Gastrocnemius medialis (tissue), 4 donors: Measurements from ENCODE around the gene GRM4. TPM values are rescaled to one million over a fixed set of nuclear protein-coding genes. Genes with fewer than 3 reads are reported as not detected.

Experiments
- ATAC-seq, 2 donors: fragments of 150-250 bp; one replicate each; pipeline ENCODE4 v1.9.1; 2016
- DNase-seq, 2 donors: peaks; one replicate each; pipeline ENCODE4 v3.0.0-alpha.2; 2019
- H3K27ac ChIP-seq, 4 donors: fragments of 200-600 bp; sonication (generic); 1 replicate in 1 of 4; 2 replicates in 3 of 4; pipeline ENCODE4 v1.5.1; 2016 to 2018; ENCODE audit warnings: mild to moderate bottlenecking in 2 of 4, moderate library complexity in 1 of 4
- H3K27me3 ChIP-seq, 3 donors: fragments of 200-600 bp; sonication (generic) in 2 of 3; 1 replicate in 1 of 3; 2 replicates in 2 of 3; pipeline versions ENCODE4 v1.5.1 to v1.6.0; 2016 to 2019; ENCODE audit warnings: mild to moderate bottlenecking in 1 of 3, moderate library complexity in 1 of 3
- H3K36me3 ChIP-seq, 2 donors: fragments of 200-600 bp; sonication (generic) in 1 of 2; one replicate each; pipeline ENCODE4 v1.5.1; 2017 to 2018
- H3K4me1 ChIP-seq, 2 donors: fragments of 200-600 bp; sonication (generic) in 1 of 2; one replicate each; pipeline ENCODE4 v1.5.1; 2016 to 2017; ENCODE audit warnings: mild to moderate bottlenecking in 2 of 2
- H3K4me3 ChIP-seq, 4 donors: fragments of 200-600 bp; sonication (generic) in 3 of 4; 1 replicate in 1 of 4; 2 replicates in 3 of 4; pipeline ENCODE4 v1.5.1; 2016 to 2019; ENCODE audit warnings: mild to moderate bottlenecking in 2 of 4
- H3K9me3 ChIP-seq, 3 donors: fragments of 200-600 bp; sonication (generic) in 2 of 3; 1 replicate in 1 of 3; 2 replicates in 2 of 3; pipeline ENCODE4 v1.5.1; 2016 to 2019
- POLR2A ChIP-seq, 2 donors: fragments of 450-650 bp; IDR thresholded peaks; one replicate each; pipeline ENCODE4 v1.6.1; 2017; ENCODE audit warnings: antibody characterized with exemption in 2 of 2, mild to moderate bottlenecking in 2 of 2, moderate library complexity in 2 of 2
- in situ Hi-C, 4 donors: fragments of 200-750 bp; cut with MboI; loops; one replicate each; pipeline versions ENCODE4 v1.15.0 to v1.8.0; 2017; ENCODE audit warnings: low sequenced_read_pairs in 4 of 4
- intact Hi-C: fragments of 100-400 bp; cut with DNase I; formaldehyde crosslinking; loops from one replicate; pipeline ENCODE4 v1.15.1; 2023; ENCODE audit warnings: low total_unique reads
- total RNA-seq, 4 donors: library from RNA; depleted of rRNA; stranded (reverse); fragments of >200 nt; gene quantifications; one replicate each; pipeline versions ENCODE4 v1.1.0 to v1.2.3, GENCODE V29; 2016
- TF ChIP-seq, protein P1 (sequence below), 5 experiments: fragments of 450-650 bp in 3 of 5; fragments of 200-600 bp in 2 of 5; sonication (generic) in 2 of 5; IDR thresholded peaks in 4 of 5; conservative IDR thresholded peaks in 1 of 5; 1 replicate in 4 of 5; 2 replicates in 1 of 5; pipeline ENCODE4 v1.5.1; 2016 to 2019; ENCODE audit warnings: antibody characterized with exemption in 5 of 5, mild to moderate bottlenecking in 3 of 5, moderate library complexity in 3 of 5

Gene GRM4
- total RNA-seq, 4 donors from 2014 or later, result 0.03 TPM; not detected in 3

DNA sequence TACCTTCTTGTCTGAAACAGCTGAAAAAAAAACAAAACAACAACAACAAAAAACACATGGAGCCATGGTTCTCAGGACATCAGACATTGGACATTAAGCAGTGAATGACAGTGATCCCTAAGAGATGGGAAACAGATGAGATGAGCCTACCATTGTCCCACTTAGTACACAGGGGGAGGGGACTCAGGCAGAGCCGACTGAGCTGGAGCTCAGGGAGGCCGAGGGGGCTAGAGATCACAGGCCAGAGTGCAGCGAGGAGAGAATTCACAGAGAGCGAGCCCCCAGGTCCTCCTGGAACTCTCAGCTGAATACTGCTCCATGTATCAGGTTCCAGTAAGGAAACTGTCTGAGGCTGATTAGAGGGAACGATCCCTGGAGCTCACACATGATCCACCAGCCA lies 134.6 kb downstream of the GRM4 start:
- DNase-seq, result no peak
- no peaks in the 10 kb centered on the region for H3K4me1 ChIP-seq
- no peaks in the 10 kb centered on the region for H3K9me3 ChIP-seq
- in situ Hi-C loops, result no loop called here
- H3K36me3 ChIP-seq, result no peaks in the 10 kb centered on the region
- ATAC-seq, result no peak
- no peak for TF ChIP-seq POLR2A (IDR thresholded peaks at IDR 0.05)
- TF ChIP-seq, protein P1, sequence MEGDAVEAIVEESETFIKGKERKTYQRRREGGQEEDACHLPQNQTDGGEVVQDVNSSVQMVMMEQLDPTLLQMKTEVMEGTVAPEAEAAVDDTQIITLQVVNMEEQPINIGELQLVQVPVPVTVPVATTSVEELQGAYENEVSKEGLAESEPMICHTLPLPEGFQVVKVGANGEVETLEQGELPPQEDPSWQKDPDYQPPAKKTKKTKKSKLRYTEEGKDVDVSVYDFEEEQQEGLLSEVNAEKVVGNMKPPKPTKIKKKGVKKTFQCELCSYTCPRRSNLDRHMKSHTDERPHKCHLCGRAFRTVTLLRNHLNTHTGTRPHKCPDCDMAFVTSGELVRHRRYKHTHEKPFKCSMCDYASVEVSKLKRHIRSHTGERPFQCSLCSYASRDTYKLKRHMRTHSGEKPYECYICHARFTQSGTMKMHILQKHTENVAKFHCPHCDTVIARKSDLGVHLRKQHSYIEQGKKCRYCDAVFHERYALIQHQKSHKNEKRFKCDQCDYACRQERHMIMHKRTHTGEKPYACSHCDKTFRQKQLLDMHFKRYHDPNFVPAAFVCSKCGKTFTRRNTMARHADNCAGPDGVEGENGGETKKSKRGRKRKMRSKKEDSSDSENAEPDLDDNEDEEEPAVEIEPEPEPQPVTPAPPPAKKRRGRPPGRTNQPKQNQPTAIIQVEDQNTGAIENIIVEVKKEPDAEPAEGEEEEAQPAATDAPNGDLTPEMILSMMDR (IDR thresholded peaks at IDR 0.05 in 4 of 5, conservative IDR thresholded peaks at IDR 0.05 in 1 of 5), result no peak
- no peak overlapping the region for H3K27ac ChIP-seq
- peaks cover 0 to 7% (median 0%) of the 10 kb centered on the region in 3 donors for H3K27me3 ChIP-seq
- intact Hi-C loops, result no loop called here
- H3K4me3 ChIP-seq, result no peak overlapping the region

GRCh38 chr6:34005901-34006531 lies 139.9 kb downstream of the GRM4 start:
- ATAC-seq (no peak), DNase-seq (no peak)
- intact Hi-C loops (no loop called here), in situ Hi-C loops (no loop called here)
- no peaks in the 10 kb centered on the region for H3K9me3 ChIP-seq
- no peaks in the 10 kb centered on the region for H3K36me3 ChIP-seq
- H3K4me3 ChIP-seq, result no peak overlapping the region
- TF ChIP-seq, protein P1 (IDR thresholded peaks at IDR 0.05 in 4 of 5, conservative IDR thresholded peaks at IDR 0.05 in 1 of 5), result no peak
- no peak for TF ChIP-seq POLR2A (IDR thresholded peaks at IDR 0.05)
- H3K27ac ChIP-seq, result no peak overlapping the region
- H3K27me3 ChIP-seq, result peaks cover 0 to 7% (median 4%) of the 10 kb centered on the region in 3 donors
- H3K4me1 ChIP-seq, result no peaks in the 10 kb centered on the region

DNA sequence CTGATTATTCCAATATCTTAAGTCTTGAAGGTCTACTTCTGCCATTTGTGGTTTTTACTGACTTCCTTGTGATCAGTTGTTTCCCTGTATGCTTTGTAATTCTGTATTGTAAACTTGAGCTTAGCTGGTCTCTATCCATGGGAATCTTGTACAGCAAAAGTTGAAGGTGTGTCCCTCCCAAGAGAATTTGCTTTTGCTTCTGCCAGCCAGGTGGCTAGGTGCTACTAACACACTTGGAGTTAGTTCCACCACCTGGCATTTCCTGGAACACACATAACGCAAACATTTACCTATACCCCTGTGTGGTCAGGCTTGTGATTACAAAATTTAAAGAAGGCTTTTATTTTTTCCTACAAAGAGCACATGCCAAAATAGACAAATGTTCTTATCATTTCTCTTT lies 141.2 kb downstream of the GRM4 start:
- Histone ChIP-seq H3K27ac (no peak overlapping the region), H3K9me3 (no peaks in the 10 kb centered on the region), H3K36me3 (no peaks in the 10 kb centered on the region), H3K27me3 (peaks cover 0 to 4% (median 4%) of the 10 kb centered on the region in 3 donors), H3K4me3 (no peak overlapping the region), H3K4me1 (no peaks in the 10 kb centered on the region)
- intact Hi-C loops (no loop called here), in situ Hi-C loops (no loop called here)
- DNase-seq (no peak), ATAC-seq (no peak)
- TF ChIP-seq, protein P1 (IDR thresholded peaks at IDR 0.05 in 4 of 5, conservative IDR thresholded peaks at IDR 0.05 in 1 of 5), result no peak
- no peak for TF ChIP-seq POLR2A (IDR thresholded peaks at IDR 0.05)

- no peaks in the 10 kb centered on the region for H3K4me1 ChIP-seq
- TF ChIP-seq, protein P1 (IDR thresholded peaks at IDR 0.05 in 4 of 5, conservative IDR thresholded peaks at IDR 0.05 in 1 of 5), result no peak
- no peak for TF ChIP-seq POLR2A (IDR thresholded peaks at IDR 0.05)
- peaks cover 0 to 4% (median 3%) of the 10 kb centered on the region in 3 donors for H3K27me3 ChIP-seq
- H3K9me3 ChIP-seq, result no peaks in the 10 kb centered on the region
- H3K27ac ChIP-seq, result no peak overlapping the region
- DNase-seq (no peak), ATAC-seq (no peak)
- in situ Hi-C loops (no loop called here), intact Hi-C loops (no loop called here)
- no peaks in the 10 kb centered on the region for H3K36me3 ChIP-seq
- no peak overlapping the region for H3K4me3 ChIP-seq
These were observed 141.9 kb downstream of the GRM4 start for GRCh38 chr6:34003962-34004361.
